ENCODE measurements around the gene LYRM7.
"Not testable (repeated sequence)": the region's sequence is repeated elsewhere in the genome, so short reads cannot be mapped to it uniquely, and the experiment has no call there.

The LYRM7 gene

GRCh38 chr5:131170540-131171275, at the start of gene LYRM7:
TSS of gene LYRM7 (plus strand) at chr5:131170944. CDS start at chr5:131171021, 77 bp downstream.
- DNase-seq, result peak; percentile 100

- DNase-seq, result not testable (repeated sequence)
Measured at GRCh38 chr5:131127244-131127643, 43.5 kb upstream of the LYRM7 start.

- no peak for DNase-seq
Measured at GRCh38 chr5:131129306-131129705, 41.4 kb upstream of the LYRM7 start.

GRCh38 chr5:131133091-131133490, 37.7 kb upstream of the LYRM7 start:
- not testable (repeated sequence) for DNase-seq

- not testable (repeated sequence) for DNase-seq
Measured at GRCh38 chr5:131138406-131138805, 32.3 kb upstream of the LYRM7 start.

- DNase-seq, result no peak
Measured at GRCh38 chr5:131139321-131139720, 31.4 kb upstream of the LYRM7 start.

- DNase-seq, result no peak
Measured at GRCh38 chr5:131142970-131143617, 27.6 kb upstream of the LYRM7 start.

GRCh38 chr5:131147258-131147657, 23.5 kb upstream of the LYRM7 start:
- no peak for DNase-seq

- no peak for DNase-seq
Measured at GRCh38 chr5:131148835-131149234, 21.9 kb upstream of the LYRM7 start.

GRCh38 chr5:131150408-131150807, 20.3 kb upstream of the LYRM7 start:
- DNase-seq, result no peak

GRCh38 chr5:131151216-131151615, 19.5 kb upstream of the LYRM7 start:
- no peak for DNase-seq

- no peak for DNase-seq
Measured at GRCh38 chr5:131156385-131156784, 14.4 kb upstream of the LYRM7 start.

- no peak for DNase-seq
Measured at GRCh38 chr5:131156957-131157356, 13.8 kb upstream of the LYRM7 start.

GRCh38 chr5:131160134-131160533, 10.6 kb upstream of the LYRM7 start:
- no peak for DNase-seq

GRCh38 chr5:131163276-131164119, 7.2 kb upstream of the LYRM7 start:
- DNase-seq, result peak; percentile 71

- peak; percentile 80 for DNase-seq
Measured at GRCh38 chr5:131164191-131165118, 6.3 kb upstream of the LYRM7 start.

- DNase-seq, result peak; percentile 92
Measured at GRCh38 chr5:131165119-131165727, 5.5 kb upstream of the LYRM7 start, which contains the start of gene HINT1. TSS of gene HINT1 (minus strand) at chr5:131165256. CDS start at chr5:131165205, 51 bp downstream.

- no peak for DNase-seq
Measured at GRCh38 chr5:131167615-131168014, 3.1 kb upstream of the LYRM7 start.

GRCh38 chr5:131169810-131170539, 769 bp upstream of the LYRM7 start:
- DNase-seq, result peak; percentile 33

- DNase-seq, result peak; percentile 34
Measured at GRCh38 chr5:131171276-131171810, 599 bp downstream of the LYRM7 start.

- peak; percentile 90 for DNase-seq
Measured at GRCh38 chr5:131180407-131180806, 9.7 kb downstream of the LYRM7 start.
